GM23338 (cell line): ENCODE results near the gene SCN3B.
A peak's percentile ranks its signal among the peaks of the same experiment; 100 is the strongest.

Source experiments
- CREB1 ChIP-seq: fragments of 250-450 bp; sonication (Bioruptor Pico); IDR thresholded peaks from 2 replicates; pipeline ENCODE4 v1.5.0; 2020; ENCODE audit warnings: low read depth, mild to moderate bottlenecking, moderate library complexity
- EZH2 ChIP-seq: fragments of 200-600 bp; sonication (generic); IDR thresholded peaks from one replicate; pipeline ENCODE4 v1.8.0; 2017; ENCODE audit warnings: antibody characterized with exemption, mild to moderate bottlenecking, low read depth; ENCODE audit not compliant: unreplicated experiment
- EZH2phosphoT487 ChIP-seq: fragments of 200-600 bp; sonication (generic); IDR thresholded peaks from one replicate; pipeline ENCODE4 v1.8.1; 2018; ENCODE audit warnings: antibody characterized with exemption; ENCODE audit not compliant: unreplicated experiment
- JUNB ChIP-seq: IDR thresholded peaks from one replicate; pipeline ENCODE4 v1.6.1; 2016; ENCODE audit warnings: antibody characterized with exemption; ENCODE audit not compliant: unreplicated experiment
- NANOG ChIP-seq: IDR thresholded peaks from 2 replicates; pipeline ENCODE4 v1.6.1; 2016; ENCODE audit warnings: antibody characterized with exemption, borderline replicate concordance
- POLR2AphosphoS5 ChIP-seq: IDR thresholded peaks from 2 replicates; pipeline ENCODE4 v1.6.1; 2016; ENCODE audit warnings: antibody characterized with exemption, low read depth
- STAT1 ChIP-seq: IDR thresholded peaks from one replicate; pipeline ENCODE4 v1.6.1; 2016; ENCODE audit warnings: antibody characterized with exemption; ENCODE audit not compliant: unreplicated experiment
- TF ChIP-seq, protein P1 (sequence below), 2 experiments: fragments of 200-600 bp in 1 of 2; sonication (generic) in 1 of 2; conservative IDR thresholded peaks; 2 replicates each; pipeline versions ENCODE4 v1.5.1 to v1.6.1; 2016 to 2017; ENCODE audit warnings: antibody characterized with exemption in 2 of 2, low read depth in 2 of 2, mild to moderate bottlenecking in 2 of 2, moderate library complexity in 1 of 2
- TF ChIP-seq, protein P2 (sequence below): IDR thresholded peaks from one replicate; pipeline ENCODE4 v1.6.1; 2018; ENCODE audit warnings: antibody characterized with exemption; ENCODE audit not compliant: unreplicated experiment

DNA sequence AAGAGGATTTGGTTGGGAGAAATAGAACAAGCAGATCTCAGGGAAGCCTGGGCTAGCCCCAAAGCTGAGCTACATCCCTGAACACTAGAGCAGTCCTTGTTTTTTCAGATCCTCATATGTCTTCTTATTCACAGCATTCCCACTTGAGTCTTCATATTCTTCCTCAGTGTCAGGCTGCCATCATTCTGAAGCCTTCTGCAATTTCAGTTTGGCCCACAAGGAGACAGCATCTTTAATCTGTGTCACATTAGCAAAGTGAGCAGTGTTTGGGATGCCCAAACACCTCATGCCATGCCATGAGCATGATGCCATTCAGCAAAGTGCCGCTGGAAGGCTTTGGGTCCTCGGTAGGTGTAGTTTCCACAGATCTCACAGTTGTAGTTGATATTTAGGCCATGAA, 56.6 kb downstream of the SCN3B start:
- TF ChIP-seq EZH2 (no peak), POLR2AphosphoS5 (no peak), CREB1 (CRISPR knock-in tag) (no peak), EZH2phosphoT487 (no peak), JUNB (no peak), STAT1 (no peak), NANOG (no peak)
- TF ChIP-seq, protein P1, sequence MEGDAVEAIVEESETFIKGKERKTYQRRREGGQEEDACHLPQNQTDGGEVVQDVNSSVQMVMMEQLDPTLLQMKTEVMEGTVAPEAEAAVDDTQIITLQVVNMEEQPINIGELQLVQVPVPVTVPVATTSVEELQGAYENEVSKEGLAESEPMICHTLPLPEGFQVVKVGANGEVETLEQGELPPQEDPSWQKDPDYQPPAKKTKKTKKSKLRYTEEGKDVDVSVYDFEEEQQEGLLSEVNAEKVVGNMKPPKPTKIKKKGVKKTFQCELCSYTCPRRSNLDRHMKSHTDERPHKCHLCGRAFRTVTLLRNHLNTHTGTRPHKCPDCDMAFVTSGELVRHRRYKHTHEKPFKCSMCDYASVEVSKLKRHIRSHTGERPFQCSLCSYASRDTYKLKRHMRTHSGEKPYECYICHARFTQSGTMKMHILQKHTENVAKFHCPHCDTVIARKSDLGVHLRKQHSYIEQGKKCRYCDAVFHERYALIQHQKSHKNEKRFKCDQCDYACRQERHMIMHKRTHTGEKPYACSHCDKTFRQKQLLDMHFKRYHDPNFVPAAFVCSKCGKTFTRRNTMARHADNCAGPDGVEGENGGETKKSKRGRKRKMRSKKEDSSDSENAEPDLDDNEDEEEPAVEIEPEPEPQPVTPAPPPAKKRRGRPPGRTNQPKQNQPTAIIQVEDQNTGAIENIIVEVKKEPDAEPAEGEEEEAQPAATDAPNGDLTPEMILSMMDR (conservative IDR thresholded peaks at IDR 0.05; ENCODE audit: low read depth in 2 of 2): peak in 1 of 2 experiments; percentile 21; a peak in 2 of 4 replicates
- TF ChIP-seq, protein P2, sequence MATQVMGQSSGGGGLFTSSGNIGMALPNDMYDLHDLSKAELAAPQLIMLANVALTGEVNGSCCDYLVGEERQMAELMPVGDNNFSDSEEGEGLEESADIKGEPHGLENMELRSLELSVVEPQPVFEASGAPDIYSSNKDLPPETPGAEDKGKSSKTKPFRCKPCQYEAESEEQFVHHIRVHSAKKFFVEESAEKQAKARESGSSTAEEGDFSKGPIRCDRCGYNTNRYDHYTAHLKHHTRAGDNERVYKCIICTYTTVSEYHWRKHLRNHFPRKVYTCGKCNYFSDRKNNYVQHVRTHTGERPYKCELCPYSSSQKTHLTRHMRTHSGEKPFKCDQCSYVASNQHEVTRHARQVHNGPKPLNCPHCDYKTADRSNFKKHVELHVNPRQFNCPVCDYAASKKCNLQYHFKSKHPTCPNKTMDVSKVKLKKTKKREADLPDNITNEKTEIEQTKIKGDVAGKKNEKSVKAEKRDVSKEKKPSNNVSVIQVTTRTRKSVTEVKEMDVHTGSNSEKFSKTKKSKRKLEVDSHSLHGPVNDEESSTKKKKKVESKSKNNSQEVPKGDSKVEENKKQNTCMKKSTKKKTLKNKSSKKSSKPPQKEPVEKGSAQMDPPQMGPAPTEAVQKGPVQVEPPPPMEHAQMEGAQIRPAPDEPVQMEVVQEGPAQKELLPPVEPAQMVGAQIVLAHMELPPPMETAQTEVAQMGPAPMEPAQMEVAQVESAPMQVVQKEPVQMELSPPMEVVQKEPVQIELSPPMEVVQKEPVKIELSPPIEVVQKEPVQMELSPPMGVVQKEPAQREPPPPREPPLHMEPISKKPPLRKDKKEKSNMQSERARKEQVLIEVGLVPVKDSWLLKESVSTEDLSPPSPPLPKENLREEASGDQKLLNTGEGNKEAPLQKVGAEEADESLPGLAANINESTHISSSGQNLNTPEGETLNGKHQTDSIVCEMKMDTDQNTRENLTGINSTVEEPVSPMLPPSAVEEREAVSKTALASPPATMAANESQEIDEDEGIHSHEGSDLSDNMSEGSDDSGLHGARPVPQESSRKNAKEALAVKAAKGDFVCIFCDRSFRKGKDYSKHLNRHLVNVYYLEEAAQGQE: no peak
